Central memory CD8-positive, alpha-beta T cell (primary cell): ENCODE results near the gene DMXL1.
A peak's percentile ranks its signal among the peaks of the same experiment; 100 is the strongest.
"Not testable (repeated sequence)": the region's sequence is repeated elsewhere in the genome, so short reads cannot be mapped to it uniquely, and the experiment has no call there.

Experiments
- ATAC-seq: fragments of 150-1000 bp; cut with Tn5 transposase; replicated peaks from 2 replicates; pipeline ENCODE4 v1.10.0; 2022; ENCODE audit warnings: mild to moderate bottlenecking, moderate FRiP score, moderate number of reproducible peaks; ENCODE audit not compliant: poor library complexity, severe bottlenecking; ENCODE audit errors: extremely low read depth
- DNase-seq, 2 donors: peaks; one replicate each; pipeline ENCODE4 v3.0.0; 2021; ENCODE audit warnings: low spot score in 2 of 2
- H3K27ac Mint-ChIP-seq: one replicate; pipeline ENCODE4 v1.8.0; 2022; ENCODE audit warnings: low read depth, mild to moderate bottlenecking, moderate library complexity, mixed read lengths
- H3K27me3 Mint-ChIP-seq: one replicate; pipeline ENCODE4 v1.8.0; 2022; ENCODE audit warnings: mixed read lengths
- H3K36me3 Mint-ChIP-seq: one replicate; pipeline ENCODE4 v1.8.0; 2022; ENCODE audit warnings: mild to moderate bottlenecking, moderate library complexity, mixed read lengths; ENCODE audit not compliant: insufficient read depth
- H3K4me1 Mint-ChIP-seq: one replicate; pipeline ENCODE4 v1.8.0; 2022; ENCODE audit warnings: mixed read lengths
- H3K4me3 Mint-ChIP-seq: one replicate; pipeline ENCODE4 v1.8.0; 2022; ENCODE audit warnings: mild to moderate bottlenecking, moderate library complexity, mixed read lengths
- H3K9me3 Mint-ChIP-seq: one replicate; pipeline ENCODE4 v1.8.0; 2022; ENCODE audit warnings: mixed read lengths

The DMXL1 gene

DNA sequence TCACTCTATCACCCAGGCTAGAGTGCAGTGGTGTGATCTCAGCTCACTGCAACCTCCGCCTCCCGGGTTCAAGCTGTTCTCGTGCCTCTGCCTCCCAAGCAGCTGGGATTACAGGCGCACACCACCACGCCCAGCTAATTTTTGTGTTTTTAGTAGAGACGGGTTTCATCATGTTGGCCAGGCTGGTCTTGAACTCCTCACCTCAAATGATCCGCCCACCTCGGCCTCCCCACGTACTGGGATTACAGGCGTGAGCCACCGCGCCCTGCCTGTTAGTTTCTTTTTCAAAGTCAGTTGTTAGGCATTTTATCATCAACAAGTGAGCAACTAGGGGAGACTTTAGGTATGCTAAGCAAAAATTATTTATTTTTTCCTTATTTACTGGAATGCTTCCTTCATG is 4.4 kb downstream of the DMXL1 start:
- not testable (repeated sequence) for ATAC-seq, H3K27ac Mint-ChIP-seq
- H3K4me1 Mint-ChIP-seq, result peaks cover 54% of the 10 kb centered on the region

GRCh38 chr5:119076080-119076479 is 5.2 kb downstream of the DMXL1 start:
- Mint-ChIP-seq H3K27me3 (no peaks in the 10 kb centered on the region), H3K9me3 (no peaks in the 10 kb centered on the region), H3K4me1 (peaks cover 62% of the 10 kb centered on the region), H3K36me3 (peaks cover 7% of the 10 kb centered on the region), H3K4me3 (no peak overlapping the region), H3K27ac (no peak overlapping the region)
- no peak for DNase-seq
- no peak for ATAC-seq

More for the DNA sequence above, 4.4 kb downstream of the DMXL1 start:
- not testable (repeated sequence) for H3K4me3 Mint-ChIP-seq, H3K9me3 Mint-ChIP-seq, DNase-seq, H3K27me3 Mint-ChIP-seq
- peaks cover 13% of the 10 kb centered on the region for H3K36me3 Mint-ChIP-seq

- no peak overlapping the region for H3K27ac Mint-ChIP-seq
- H3K4me3 Mint-ChIP-seq, result no peak overlapping the region
- peaks cover 57% of the 10 kb centered on the region for H3K4me1 Mint-ChIP-seq
- ATAC-seq, result no peak
- H3K27me3 Mint-ChIP-seq, result no peaks in the 10 kb centered on the region
- no peak for DNase-seq
- H3K9me3 Mint-ChIP-seq, result no peaks in the 10 kb centered on the region
- peaks cover 3% of the 10 kb centered on the region for H3K36me3 Mint-ChIP-seq
Observed at GRCh38 chr5:119077444-119077843, 6.6 kb downstream of the DMXL1 start.

DNA sequence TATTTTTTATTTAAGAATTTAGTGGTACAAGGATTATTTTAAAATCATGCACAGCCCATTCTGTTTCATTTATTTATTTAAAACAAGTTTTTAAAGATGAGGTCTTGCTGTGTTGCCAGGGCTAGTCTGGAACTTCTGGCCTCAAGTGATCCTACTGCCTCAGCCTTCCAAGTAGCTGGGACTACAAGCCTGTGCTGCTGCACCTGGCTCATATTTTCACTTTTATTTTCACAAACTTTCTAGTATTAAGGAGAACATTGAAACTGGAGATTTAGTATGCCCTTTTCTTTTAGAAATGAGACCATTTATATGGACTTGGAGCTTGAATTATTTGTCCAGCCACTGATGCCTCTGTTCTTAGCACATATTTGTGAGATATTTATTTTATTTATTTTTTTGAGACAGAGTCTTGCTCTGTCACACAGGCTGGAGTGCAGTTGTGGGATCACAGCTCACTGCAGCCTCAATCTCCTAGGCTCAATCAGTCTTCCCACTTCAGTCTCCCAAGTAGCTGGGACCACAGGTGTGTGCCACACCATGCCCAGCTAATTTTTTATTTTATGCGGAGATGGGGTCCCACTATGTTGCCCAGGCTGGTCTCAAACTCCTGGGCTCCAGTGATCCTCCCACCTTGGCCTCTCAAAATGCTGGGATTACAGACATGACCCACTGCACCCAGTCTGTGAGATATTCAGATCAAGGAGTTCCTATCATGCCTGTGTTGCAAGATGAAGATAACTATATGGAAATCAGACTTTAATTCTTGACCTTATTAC is 7.4 kb downstream of the DMXL1 start:
- Mint-ChIP-seq H3K4me1 (peaks cover 57% of the 10 kb centered on the region), H3K27ac (peak overlapping the region; percentile 64), H3K9me3 (no peaks in the 10 kb centered on the region), H3K36me3 (peaks cover 6% of the 10 kb centered on the region), H3K27me3 (no peaks in the 10 kb centered on the region), H3K4me3 (no peak overlapping the region)
- ATAC-seq (no peak), DNase-seq (no peak)

DNA sequence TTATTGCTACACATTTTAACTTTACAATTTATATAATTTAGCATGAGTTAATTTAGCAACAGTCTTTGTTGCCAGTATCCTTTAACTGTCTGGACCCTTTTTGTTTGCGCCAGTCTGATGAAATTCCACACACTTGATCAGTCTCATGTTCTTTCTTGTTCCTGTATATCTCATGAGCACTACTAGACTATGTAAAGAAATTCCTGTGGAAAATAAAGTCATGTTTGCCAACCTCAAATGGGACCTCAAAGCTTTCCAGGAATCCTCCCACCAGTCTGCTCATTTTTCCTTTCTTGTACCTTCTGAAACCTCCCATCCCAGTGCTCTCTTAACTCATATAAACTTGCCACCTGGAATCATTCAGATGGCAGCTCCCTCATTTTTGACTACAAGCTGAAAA is 8.0 kb downstream of the DMXL1 start:
- no peaks in the 10 kb centered on the region for H3K9me3 Mint-ChIP-seq
- H3K4me1 Mint-ChIP-seq, result peaks cover 51% of the 10 kb centered on the region
- H3K27ac Mint-ChIP-seq, result peak overlapping the region; percentile 64
- peaks cover 6% of the 10 kb centered on the region for H3K36me3 Mint-ChIP-seq
- no peaks in the 10 kb centered on the region for H3K27me3 Mint-ChIP-seq
- H3K4me3 Mint-ChIP-seq, result no peak overlapping the region
- no peak for ATAC-seq
- no peak for DNase-seq

GRCh38 chr5:119079318-119079921 is 8.5 kb downstream of the DMXL1 start:
- H3K27ac Mint-ChIP-seq, result peak overlapping the region; percentile 64
- no peak overlapping the region for H3K4me3 Mint-ChIP-seq
- peaks cover 3% of the 10 kb centered on the region for H3K36me3 Mint-ChIP-seq
- no peaks in the 10 kb centered on the region for H3K9me3 Mint-ChIP-seq
- ATAC-seq (peak; percentile 67), DNase-seq (no peak)
- H3K27me3 Mint-ChIP-seq, result no peaks in the 10 kb centered on the region
- H3K4me1 Mint-ChIP-seq, result peaks cover 45% of the 10 kb centered on the region

DNA sequence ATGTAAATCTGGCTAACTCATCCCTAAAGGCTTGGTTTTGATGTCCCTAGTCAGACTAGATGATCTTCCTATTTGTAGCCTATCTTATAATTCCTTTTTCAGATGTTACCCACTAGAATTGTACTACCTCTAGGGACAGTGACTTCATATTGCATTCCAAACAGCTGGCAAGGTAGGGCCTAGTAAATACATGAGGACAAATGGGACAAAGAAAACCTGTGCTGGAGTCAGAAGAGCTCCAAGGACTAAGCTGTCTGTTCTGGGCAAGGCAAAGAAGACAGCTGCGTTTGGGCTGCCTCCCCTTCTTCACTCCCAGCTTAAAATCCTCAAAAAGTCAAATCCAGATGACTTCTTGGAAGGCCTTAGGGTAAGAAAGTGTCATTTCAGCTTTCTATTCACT is 10.0 kb downstream of the DMXL1 start:
- Mint-ChIP-seq H3K4me3 (no peak overlapping the region), H3K4me1 (peaks cover 37% of the 10 kb centered on the region), H3K9me3 (no peaks in the 10 kb centered on the region), H3K27me3 (no peaks in the 10 kb centered on the region), H3K36me3 (peaks cover 3% of the 10 kb centered on the region), H3K27ac (no peak overlapping the region)
- ATAC-seq (no peak), DNase-seq (no peak)

DNA sequence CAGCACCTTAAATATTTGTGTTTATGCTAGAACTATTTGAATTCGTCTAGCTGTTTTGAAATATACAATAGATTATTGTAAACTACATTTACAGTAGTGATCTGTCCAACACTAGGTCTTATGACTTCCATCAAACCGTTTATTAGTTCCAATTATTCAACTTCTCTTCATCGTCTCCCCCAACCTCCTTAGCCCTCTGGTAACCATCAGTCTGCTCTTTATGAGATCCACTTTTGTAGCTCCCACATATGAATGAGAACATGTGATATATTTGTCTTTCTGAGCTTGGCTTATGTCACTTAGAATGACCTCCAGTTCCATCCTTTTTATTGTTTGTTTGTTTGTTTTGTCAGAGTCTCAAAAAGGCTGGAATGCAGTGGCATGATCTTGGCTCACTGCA is 11.8 kb downstream of the DMXL1 start:
- Mint-ChIP-seq H3K27me3 (no peaks in the 10 kb centered on the region), H3K9me3 (no peaks in the 10 kb centered on the region), H3K4me1 (peaks cover 47% of the 10 kb centered on the region), H3K36me3 (peaks cover 3% of the 10 kb centered on the region), H3K27ac (no peak overlapping the region), H3K4me3 (no peak overlapping the region)
- no peak for DNase-seq
- ATAC-seq, result no peak

DNA sequence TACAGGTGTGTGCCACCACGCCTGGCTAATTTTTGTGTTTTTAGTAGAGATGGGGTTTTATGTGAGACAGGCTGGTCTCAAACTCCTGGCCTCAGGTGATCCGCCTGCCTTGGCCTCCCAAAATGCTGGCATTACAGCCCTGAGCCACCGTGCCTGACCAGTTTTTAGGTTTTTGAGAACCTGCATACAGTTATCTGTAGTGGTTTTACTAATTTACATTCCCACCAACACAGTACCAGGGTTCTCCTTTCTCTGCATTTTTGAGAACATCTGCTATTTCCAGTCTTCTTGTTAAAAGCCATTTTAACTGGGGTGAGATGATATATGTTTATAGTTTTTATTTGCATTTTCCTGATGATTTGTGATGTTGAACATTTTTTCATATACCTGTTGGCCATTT is 12.8 kb downstream of the DMXL1 start:
- Mint-ChIP-seq H3K4me3 (no peak overlapping the region), H3K27me3 (no peaks in the 10 kb centered on the region), H3K9me3 (no peaks in the 10 kb centered on the region), H3K36me3 (peaks cover 3% of the 10 kb centered on the region), H3K4me1 (peaks cover 52% of the 10 kb centered on the region), H3K27ac (no peak overlapping the region)
- DNase-seq, result no peak
- ATAC-seq, result no peak

GRCh38 chr5:119088438-119088837 is 17.6 kb downstream of the DMXL1 start:
- Mint-ChIP-seq H3K27me3 (no peaks in the 10 kb centered on the region), H3K27ac (no peak overlapping the region), H3K4me3 (no peak overlapping the region), H3K36me3 (peaks cover 4% of the 10 kb centered on the region), H3K9me3 (no peaks in the 10 kb centered on the region), H3K4me1 (peaks cover 38% of the 10 kb centered on the region)
- ATAC-seq (no peak), DNase-seq (no peak)

DNA sequence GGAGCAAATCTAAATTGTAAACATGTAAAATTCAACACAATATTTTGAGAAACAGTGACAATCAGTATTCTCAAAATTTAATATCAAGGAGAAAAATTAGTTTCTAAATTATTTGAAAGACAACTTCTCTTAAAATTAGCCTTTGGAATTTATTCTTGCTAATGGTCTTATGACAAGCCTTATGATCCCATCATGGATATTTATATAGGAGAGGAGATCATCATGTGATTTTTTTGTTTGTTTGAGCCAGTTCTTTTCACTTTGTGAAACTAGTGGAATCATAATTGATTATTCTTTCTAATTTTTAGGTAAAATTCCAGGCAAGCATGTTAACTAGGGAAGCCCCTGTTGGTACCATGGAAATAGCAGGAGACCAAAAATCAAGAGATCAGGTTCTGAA is 24.7 kb downstream of the DMXL1 start:
- Mint-ChIP-seq H3K4me1 (peaks cover 33% of the 10 kb centered on the region), H3K9me3 (no peaks in the 10 kb centered on the region), H3K36me3 (peaks cover 14% of the 10 kb centered on the region), H3K27me3 (no peaks in the 10 kb centered on the region), H3K27ac (no peak overlapping the region), H3K4me3 (no peak overlapping the region)
- no peak for ATAC-seq
- no peak for DNase-seq

- H3K9me3 Mint-ChIP-seq, result no peaks in the 10 kb centered on the region
- no peak overlapping the region for H3K27ac Mint-ChIP-seq
- H3K4me1 Mint-ChIP-seq, result peaks cover 7% of the 10 kb centered on the region
- H3K36me3 Mint-ChIP-seq, result peaks cover 14% of the 10 kb centered on the region
- no peak overlapping the region for H3K4me3 Mint-ChIP-seq
- DNase-seq, result no peak
- no peaks in the 10 kb centered on the region for H3K27me3 Mint-ChIP-seq
- no peak for ATAC-seq
Observed at GRCh38 chr5:119105971-119106370, 35.1 kb downstream of the DMXL1 start.

DNA sequence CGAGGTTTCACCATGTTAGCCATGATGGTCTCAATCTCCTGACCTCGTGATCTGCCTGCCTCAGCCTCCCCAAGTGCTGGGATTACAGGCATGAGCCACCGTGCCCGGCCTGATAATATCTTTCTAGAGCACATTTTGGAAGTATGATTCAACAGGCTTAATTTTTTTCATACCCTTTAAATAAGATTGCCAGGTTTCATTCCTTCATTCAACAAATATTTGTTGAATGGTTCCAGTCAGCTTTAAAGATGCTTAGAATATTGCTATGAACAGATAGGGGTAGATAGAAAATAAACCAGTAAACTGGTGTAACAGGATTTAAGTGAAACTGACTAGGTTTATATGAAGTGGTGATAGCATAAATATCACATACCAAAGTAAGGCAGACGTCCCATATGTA is 41.3 kb downstream of the DMXL1 start:
- peaks cover 21% of the 10 kb centered on the region for H3K36me3 Mint-ChIP-seq
- ATAC-seq, result no peak
- H3K4me3 Mint-ChIP-seq, result no peak overlapping the region
- no peak for DNase-seq
- H3K27me3 Mint-ChIP-seq, result no peaks in the 10 kb centered on the region
- peaks cover 7% of the 10 kb centered on the region for H3K4me1 Mint-ChIP-seq
- no peaks in the 10 kb centered on the region for H3K9me3 Mint-ChIP-seq
- H3K27ac Mint-ChIP-seq, result peak overlapping the region; percentile 6
